DND-41 (cell line): ENCODE measurements around the gene CEP104.
A peak's percentile ranks its signal among the peaks of the same experiment; 100 is the strongest.

Source experiments
- ATAC-seq: fragments of 200-7000 bp; cut with Tn5 transposase; 3 replicates; pipeline ENCODE4 v1.9.1; 2021; ENCODE audit warnings: low read depth; ENCODE audit not compliant: insufficient read depth
- DNase-seq: peaks from one replicate; pipeline ENCODE4 v3.0.0-alpha.2; 2020
- H2AFZ ChIP-seq: 2 replicates; pipeline ENCODE4 v1.6.0; 2012; ENCODE audit warnings: low read depth, low read length
- H3K27ac ChIP-seq: 2 replicates; pipeline ENCODE4 v1.5.1; 2012; ENCODE audit warnings: low read length, inconsistent platforms
- H3K27me3 ChIP-seq: fragments of 200-600 bp; sonication (generic); 2 replicates; pipeline ENCODE4 v1.6.0; 2012; ENCODE audit warnings: low read length, mild to moderate bottlenecking, inconsistent platforms; ENCODE audit not compliant: insufficient read depth, poor library complexity
- H3K36me3 ChIP-seq: 2 replicates; pipeline ENCODE4 v1.5.1; 2012; ENCODE audit warnings: low read length, inconsistent platforms; ENCODE audit not compliant: insufficient read depth
- H3K4me1 ChIP-seq: 2 replicates; pipeline ENCODE4 v1.5.1; 2012; ENCODE audit warnings: mild to moderate bottlenecking, low read length; ENCODE audit not compliant: insufficient read depth
- H3K4me2 ChIP-seq: 2 replicates; pipeline ENCODE4 v1.6.0; 2012; ENCODE audit warnings: mild to moderate bottlenecking, moderate library complexity, low read length, inconsistent platforms; ENCODE audit not compliant: insufficient read depth
- H3K4me3 ChIP-seq, 2 experiments: fragments of 200-600 bp in 1 of 2; shearing (Covaris generic) in 1 of 2; 2 replicates each; pipeline ENCODE4 v1.5.1; 2012 to 2016; ENCODE audit warnings: inconsistent platforms in 2 of 2, low read length in 2 of 2, mild to moderate bottlenecking in 2 of 2, low read depth in 1 of 2, moderate library complexity in 1 of 2
- H3K79me2 ChIP-seq: 2 replicates; pipeline ENCODE4 v1.6.0; 2012; ENCODE audit warnings: low read length, inconsistent platforms; ENCODE audit not compliant: insufficient read depth
- H3K9ac ChIP-seq: 2 replicates; pipeline ENCODE4 v1.6.0; 2012; ENCODE audit warnings: low read depth, mild to moderate bottlenecking, inconsistent platforms, low read length, moderate library complexity
- H3K9me3 ChIP-seq: 2 replicates; pipeline ENCODE4 v1.5.1; 2012; ENCODE audit warnings: low read length, moderate library complexity, mild to moderate bottlenecking, inconsistent platforms; ENCODE audit not compliant: insufficient read depth, severe bottlenecking
- H4K20me1 ChIP-seq: 2 replicates; pipeline ENCODE4 v1.6.0; 2012; ENCODE audit warnings: low read length; ENCODE audit not compliant: insufficient read depth
- CTCF ChIP-seq: IDR thresholded peaks from 2 replicates; pipeline ENCODE4 v1.5.1; 2012; ENCODE audit warnings: borderline replicate concordance, low read length, moderate library complexity, mild to moderate bottlenecking; ENCODE audit not compliant: poor library complexity, severe bottlenecking; ENCODE audit errors: extremely low read depth
- EZH2 ChIP-seq: IDR thresholded peaks from 3 replicates; pipeline ENCODE4 v1.6.1; 2012; ENCODE audit warnings: borderline replicate concordance, low read depth, mild to moderate bottlenecking, moderate library complexity, low read length, inconsistent platforms; ENCODE audit not compliant: severe bottlenecking

Gene CEP104

GRCh38 chr1:3903141-3904005, 46.4 kb upstream of the CEP104 start:
- no peak for TF ChIP-seq EZH2
- no peak for TF ChIP-seq CTCF
- H3K27me3 ChIP-seq: no peaks in the 10 kb centered on the region
- H3K9ac ChIP-seq: peak overlapping the region; percentile 30
- ATAC-seq (0 out of 3 replicates have a peak, but pooled peaks have one; percentile 2), DNase-seq (peak; percentile 71)
- H3K4me1 ChIP-seq: peaks cover 55% of the 10 kb centered on the region
- H3K27ac ChIP-seq: peak overlapping the region; percentile 89
- H3K79me2 ChIP-seq: peaks cover 17% of the 10 kb centered on the region
- peaks cover 1% of the 10 kb centered on the region for H3K9me3 ChIP-seq
- H4K20me1 ChIP-seq: peaks cover 3% of the 10 kb centered on the region; the same call in 1 of the 2 replicates
- H3K4me2 ChIP-seq: peak overlapping the region; percentile 49
- H3K36me3 ChIP-seq: peaks cover 7% of the 10 kb centered on the region; the same call in 1 of the 2 replicates
- 0 out of 2 replicates have a peak overlapping the region, but pooled peaks have one; percentile 13 for H2AFZ ChIP-seq
- peak overlapping the region in 1 of 2 experiments; percentile 18; a peak in 1 of 4 replicates for H3K4me3 ChIP-seq

GRCh38 chr1:3902571-3903091, 45.6 kb upstream of the CEP104 start:
- H3K36me3 ChIP-seq: peaks cover 7% of the 10 kb centered on the region; the same call in 1 of the 2 replicates
- H3K9me3 ChIP-seq: peaks cover 5% of the 10 kb centered on the region
- H2AFZ ChIP-seq: peak overlapping the region; percentile 13; the same call in 1 of the 2 replicates
- no peak for ATAC-seq
- DNase-seq: peak; percentile 25
- H3K9ac ChIP-seq: peak overlapping the region; percentile 30
- H4K20me1 ChIP-seq: peaks cover 3% of the 10 kb centered on the region; the same call in 1 of the 2 replicates
- peaks cover 62% of the 10 kb centered on the region for H3K4me1 ChIP-seq
- H3K79me2 ChIP-seq: peaks cover 24% of the 10 kb centered on the region
- peak overlapping the region; percentile 89 for H3K27ac ChIP-seq
- H3K4me3 ChIP-seq: 0 out of 4 replicates have a peak overlapping the region, but pooled peaks of 1 of the 2 experiments have one; percentile 21
- H3K4me2 ChIP-seq: peak overlapping the region; percentile 49
- no peaks in the 10 kb centered on the region for H3K27me3 ChIP-seq
- no peak for TF ChIP-seq EZH2
- no peak for TF ChIP-seq CTCF

- TF ChIP-seq EZH2 (no peak), CTCF (no peak)
- H3K4me2 ChIP-seq: peak overlapping the region; percentile 22; the same call in 1 of the 2 replicates
- peaks cover 30% of the 10 kb centered on the region for H3K79me2 ChIP-seq
- H2AFZ ChIP-seq: no peak overlapping the region
- no peaks in the 10 kb centered on the region for H3K27me3 ChIP-seq
- H3K9ac ChIP-seq: peak overlapping the region; percentile 30; the same call in 1 of the 2 replicates
- peak; percentile 50 for DNase-seq
- H3K36me3 ChIP-seq: peaks cover 7% of the 10 kb centered on the region; the same call in 1 of the 2 replicates
- peaks cover 5% of the 10 kb centered on the region for H3K9me3 ChIP-seq
- H4K20me1 ChIP-seq: peaks cover 3% of the 10 kb centered on the region; the same call in 1 of the 2 replicates
- H3K27ac ChIP-seq: peak overlapping the region; percentile 89
- no peak for ATAC-seq
- H3K4me3 ChIP-seq: no peak overlapping the region
- peaks cover 64% of the 10 kb centered on the region for H3K4me1 ChIP-seq
Measured at GRCh38 chr1:3902111-3902511, 45.1 kb upstream of the CEP104 start.
